SK-N-SH (cell line): ENCODE measurements around the gene MGAT5. TPM values are rescaled to one million over a fixed set of nuclear protein-coding genes. Genes with fewer than 3 reads are reported as not detected.

Experiments
- CTCF ChIA-PET: fragments of 300-600, 350-600 bp; formaldehyde crosslinking; extraction: SDS; loops from one replicate; lab custom pipeline; 2021; lab: Yijun Ruan, JAX
- POLR2A ChIA-PET: fragments of 350-600 bp; sonication (Branson Sonifier 250); formaldehyde crosslinking; extraction: SDS; loops from one replicate; lab custom pipeline; 2020; ENCODE audit warnings: antibody characterized with exemption, inconsistent platforms; lab: Yijun Ruan, JAX
- DNase-seq: peaks from one replicate; pipeline ENCODE4 v3.0.0; 2012
- H2AFZ ChIP-seq: fragments of 200-600 bp; sonication (generic); 2 replicates; pipeline ENCODE4 v1.8.1; 2016; ENCODE audit warnings: antibody characterized with exemption, mild to moderate bottlenecking, low read depth
- H3F3A ChIP-seq: fragments of 200-600 bp; sonication (generic); replicated peaks from 2 replicates; pipeline ENCODE3; 2016; ENCODE audit warnings: antibody characterized with exemption, mild to moderate bottlenecking; ENCODE audit not compliant: insufficient read depth
- H3K27ac ChIP-seq, 2 experiments: fragments of 200-500 bp in 1 of 2; fragments of 200-600 bp in 1 of 2; sonication (Bioruptor generic) in 1 of 2; sonication (generic), shearing (Covaris generic) in 1 of 2; 2 replicates each; pipeline versions ENCODE4 v1.5.1 to v1.6.1; 2014 to 2016; ENCODE audit warnings: low read depth in 2 of 2, inconsistent platforms in 1 of 2, low read length in 1 of 2, mild to moderate bottlenecking in 1 of 2, mixed read lengths in 1 of 2
- H3K27me3 ChIP-seq: fragments of 200-600 bp; sonication (generic), shearing (Covaris generic); 2 replicates; pipeline ENCODE4 v1.6.1; 2016; ENCODE audit warnings: mixed run types; ENCODE audit not compliant: insufficient read depth
- H3K36me3 ChIP-seq, 2 experiments: fragments of 200-500 bp in 1 of 2; fragments of 200-600 bp in 1 of 2; sonication (Bioruptor generic) in 1 of 2; sonication (generic) in 1 of 2; replicated peaks in 1 of 2; 2 replicates each; pipeline versions ENCODE3 to v1.5.1; 2014 to 2016; ENCODE audit warnings: low read length in 1 of 2, mild to moderate bottlenecking in 1 of 2; ENCODE audit not compliant: insufficient read depth in 2 of 2, control insufficient read depth in 1 of 2
- H3K4me1 ChIP-seq, 2 experiments: fragments of 200-500 bp in 1 of 2; fragments of 200-600 bp in 1 of 2; sonication (Bioruptor generic) in 1 of 2; sonication (generic), shearing (Covaris generic) in 1 of 2; 2 replicates each; pipeline versions ENCODE4 v1.5.1 to v1.6.1; 2014 to 2016; ENCODE audit warnings: low read depth in 1 of 2, low read length in 1 of 2, mixed run types in 1 of 2; ENCODE audit not compliant: insufficient read depth in 2 of 2, control insufficient read depth in 1 of 2
- H3K4me2 ChIP-seq: fragments of 200-600 bp; sonication (generic), shearing (Covaris generic); 2 replicates; pipeline ENCODE4 v1.6.1; 2017; ENCODE audit warnings: mixed run types
- H3K4me3 ChIP-seq, 2 experiments: fragments of 200-500 bp in 1 of 2; fragments of 200-600 bp in 1 of 2; sonication (Bioruptor generic) in 1 of 2; sonication (generic), shearing (Covaris generic) in 1 of 2; 2 replicates each; pipeline versions ENCODE4 v1.5.1 to v1.8.1; 2014 to 2016; ENCODE audit warnings: low read depth in 2 of 2, inconsistent platforms in 1 of 2, low read length in 1 of 2, mild to moderate bottlenecking in 1 of 2, mixed read lengths in 1 of 2, moderate library complexity in 1 of 2
- H3K79me2 ChIP-seq: fragments of 200-600 bp; sonication (generic); 2 replicates; pipeline ENCODE4 v1.8.1; 2017; ENCODE audit warnings: mild to moderate bottlenecking; ENCODE audit not compliant: insufficient read depth
- H3K9ac ChIP-seq: fragments of 200-600 bp; sonication (generic); 2 replicates; pipeline ENCODE4 v1.6.1; 2017; ENCODE audit warnings: mixed run types
- H3K9me2 ChIP-seq: fragments of 200-600 bp; sonication (generic); 2 replicates; pipeline ENCODE4 v1.6.1; 2017; ENCODE audit warnings: mixed run types
- H3K9me3 ChIP-seq: fragments of 200-600 bp; sonication (generic); 2 replicates; pipeline ENCODE4 v1.6.1; 2017; ENCODE audit warnings: mixed run types, mild to moderate bottlenecking, moderate library complexity
- H4K20me1 ChIP-seq: fragments of 200-600 bp; sonication (generic); 2 replicates; pipeline ENCODE4 v1.6.1; 2017; ENCODE audit warnings: mild to moderate bottlenecking, mixed run types; ENCODE audit not compliant: insufficient read depth
- CTCF ChIP-seq: fragments of 200-600 bp; sonication (generic); IDR thresholded peaks from 2 replicates; pipeline ENCODE4 v1.6.1; 2017; ENCODE audit warnings: antibody characterized with exemption, mild to moderate bottlenecking, moderate library complexity
- ELF1 ChIP-seq: IDR thresholded peaks from 2 replicates; pipeline ENCODE4 v1.4.0; 2012
- EZH2phosphoT487 ChIP-seq: fragments of 200-600 bp; sonication (generic); IDR thresholded peaks from 2 replicates; pipeline ENCODE4 v1.6.1; 2017; ENCODE audit warnings: low read depth, mixed run types, mild to moderate bottlenecking, antibody characterized with exemption, moderate library complexity, borderline replicate concordance
- FOXJ3 ChIP-seq: sonication (generic); formaldehyde crosslinking; IDR thresholded peaks from 2 replicates; pipeline ENCODE4 v1.5.1; 2020; ENCODE audit warnings: mild to moderate bottlenecking, missing genetic modification reagents
- GATA2 ChIP-seq: sonication (generic); formaldehyde crosslinking; IDR thresholded peaks from 2 replicates; pipeline ENCODE4 v1.5.0; 2020; ENCODE audit warnings: mild to moderate bottlenecking, missing genetic modification reagents
- IRF3 ChIP-seq: fragments of 150-350 bp; IDR thresholded peaks from 2 replicates; pipeline ENCODE4 v1.6.1; 2016; ENCODE audit warnings: mild to moderate bottlenecking, low read depth, low read length
- JUND ChIP-seq: IDR thresholded peaks from 2 replicates; pipeline ENCODE4 v1.4.0; 2012
- MEF2A ChIP-seq: IDR thresholded peaks from 2 replicates; pipeline ENCODE4 v1.4.0; 2012; ENCODE audit warnings: low read depth, borderline replicate concordance
- NFIC ChIP-seq: IDR thresholded peaks from 2 replicates; pipeline ENCODE4 v1.4.0; 2012; ENCODE audit warnings: borderline replicate concordance
- NRF1 ChIP-seq: IDR thresholded peaks from 2 replicates; pipeline ENCODE4 v1.6.1; 2012; ENCODE audit warnings: low read depth, mild to moderate bottlenecking, low read length
- SIN3A ChIP-seq: IDR thresholded peaks from 2 replicates; pipeline ENCODE4 v1.6.1; 2012; ENCODE audit warnings: low read depth, mild to moderate bottlenecking, low read length, moderate library complexity, borderline replicate concordance
- TCF12 ChIP-seq: IDR thresholded peaks from 2 replicates; pipeline ENCODE4 v1.4.0; 2012
- TEAD4 ChIP-seq: IDR thresholded peaks from 2 replicates; pipeline ENCODE4 v1.4.0; 2012; ENCODE audit warnings: mild to moderate bottlenecking, borderline replicate concordance; ENCODE audit not compliant: insufficient read depth
- YY1 ChIP-seq: IDR thresholded peaks from 2 replicates; pipeline ENCODE4 v1.4.0; 2012; ENCODE audit warnings: low read depth, mild to moderate bottlenecking
- WGBS: methylation state at CpG from one replicate; pipeline ENCODE4 v1.1.6; 2017; ENCODE audit warnings: low lambda C conversion rate; 5-methylcytosine and 5-hydroxymethylcytosine counted together
- polyA plus RNA-seq, 3 experiments: library from polyadenylated mRNA; depleted of rRNA; stranded (reverse); fragments of >200 nt; gene quantifications; 2 replicates each; pipeline ENCODE4 v1.2.3, GENCODE V29; 2012
- TF ChIP-seq, protein P1 (sequence below): IDR thresholded peaks from 2 replicates; pipeline ENCODE4 v1.4.0; 2012; ENCODE audit warnings: low read depth, borderline replicate concordance

Gene MGAT5
- polyA plus RNA-seq, 1 of the 3 experiments (the other 2 are of a cell fraction): 18.2 TPM

DNA sequence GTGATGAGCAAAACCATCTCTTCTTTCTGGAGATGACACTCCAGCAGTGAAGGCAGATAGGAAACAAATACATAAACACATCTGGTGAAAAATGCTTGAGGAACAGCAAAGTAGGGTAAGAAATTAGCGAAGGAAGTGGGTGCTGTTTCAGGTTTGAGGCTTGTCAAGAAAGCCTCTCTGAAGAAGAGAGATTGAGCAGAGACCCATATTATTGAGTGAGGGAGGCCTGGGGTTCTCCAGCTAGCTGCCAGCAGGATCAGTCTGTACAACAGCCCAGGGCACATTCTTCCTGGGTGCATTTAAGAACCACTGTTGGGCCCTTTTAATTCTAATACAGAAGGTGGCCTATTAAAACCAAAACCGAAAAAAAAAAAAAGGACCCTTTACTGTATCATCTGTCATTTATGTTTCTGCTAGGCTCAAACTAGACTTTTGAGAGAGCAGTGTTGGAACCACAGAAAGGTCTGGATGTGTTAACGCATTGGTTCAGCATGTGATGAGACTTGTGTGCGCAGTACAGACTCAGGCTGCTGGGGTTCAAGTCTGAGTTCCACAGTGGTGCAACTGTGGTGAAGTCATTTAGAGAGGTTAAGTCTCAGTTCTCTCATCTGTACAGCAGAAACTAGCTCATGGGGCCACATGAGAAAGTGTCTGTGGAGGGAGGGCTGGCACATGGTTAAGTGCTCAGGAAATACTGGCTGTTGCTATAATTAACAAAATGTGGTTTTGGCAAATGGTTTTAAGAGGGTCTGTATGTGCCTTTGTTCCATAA, 28.9 kb downstream of the MGAT5 start:
- no peaks in the 10 kb centered on the region for H3K79me2 ChIP-seq
- H3K4me1 ChIP-seq: peaks cover 0 to 30% of the 10 kb centered on the region in 2 experiments; a peak in 2 of 4 replicates
- no peaks in the 10 kb centered on the region for H4K20me1 ChIP-seq
- ChIA-PET POLR2A (no interaction called here), CTCF (interaction anchor here (0.7 to 3.1 kb wide), 4 partner anchors 37 to 168 kb away, joined by 3 to 11 read pairs (median 4); no protein-coding TSS in a partner anchor)
- no peak overlapping the region for H3K9ac ChIP-seq
- TF ChIP-seq TCF12: no peak
- TF ChIP-seq TEAD4: no peak
- no peak for TF ChIP-seq NRF1
- no peak for TF ChIP-seq EZH2phosphoT487
- TF ChIP-seq GATA2 (CRISPR knock-in tag): no peak
- TF ChIP-seq ELF1: no peak
- no peak for TF ChIP-seq FOXJ3 (CRISPR knock-in tag)
- no peak for TF ChIP-seq YY1
- TF ChIP-seq NFIC: no peak
- no peak for TF ChIP-seq CTCF
- TF ChIP-seq IRF3: no peak
- TF ChIP-seq MEF2A: no peak
- TF ChIP-seq, protein P1, sequence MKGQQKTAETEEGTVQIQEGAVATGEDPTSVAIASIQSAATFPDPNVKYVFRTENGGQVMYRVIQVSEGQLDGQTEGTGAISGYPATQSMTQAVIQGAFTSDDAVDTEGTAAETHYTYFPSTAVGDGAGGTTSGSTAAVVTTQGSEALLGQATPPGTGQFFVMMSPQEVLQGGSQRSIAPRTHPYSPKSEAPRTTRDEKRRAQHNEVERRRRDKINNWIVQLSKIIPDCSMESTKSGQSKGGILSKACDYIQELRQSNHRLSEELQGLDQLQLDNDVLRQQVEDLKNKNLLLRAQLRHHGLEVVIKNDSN: no peak
- TF ChIP-seq SIN3A: no peak
- no peak for TF ChIP-seq JUND
- H3K9me2 ChIP-seq: no peaks in the 10 kb centered on the region
- no peak for DNase-seq
- H3K27me3 ChIP-seq: no peaks in the 10 kb centered on the region
- no peaks in the 10 kb centered on the region for H3F3A ChIP-seq
- no peak overlapping the region for H3K4me3 ChIP-seq
- no peaks in the 10 kb centered on the region for H3K9me3 ChIP-seq
- WGBS: 95% methylated on average over 4 of the region's 4 CpGs
- no peak overlapping the region for H2AFZ ChIP-seq
- H3K27ac ChIP-seq: peak overlapping the region in 1 of 2 experiments; percentile 50; a peak in 1 of 4 replicates
- no peak overlapping the region for H3K4me2 ChIP-seq
- no peaks in the 10 kb centered on the region for H3K36me3 ChIP-seq
